ENCODE data around the gene C10orf105. TPM values are rescaled to one million over a fixed set of nuclear protein-coding genes. Genes with fewer than 3 reads are reported as not detected.

The C10orf105 gene
- total RNA-seq, 2 donors from 2014 or later: 0.14 TPM; not detected in 1

GRCh38 chr10:71750124-71750841 lies 30.7 kb upstream of the C10orf105 start:
- no peak for DNase-seq (ENCODE audit: low spot score)
- H3K36me3 ChIP-seq: peaks cover 22% of the 10 kb centered on the region
- no peak overlapping the region for H3K4me3 ChIP-seq
- no peaks in the 10 kb centered on the region for H3K9me3 ChIP-seq
- no peak overlapping the region for H3K27ac ChIP-seq
- no peak for ATAC-seq (ENCODE audit: insufficient number of reproducible peaks, low FRiP score, low read depth)
- TF ChIP-seq CTCF (IDR thresholded peaks at IDR 0.05): no peak
- peaks cover 21 to 25% of the 10 kb centered on the region in 2 donors for H3K4me1 ChIP-seq (ENCODE audit: control insufficient read depth in 1 of 2, low read depth in 2 of 2)
- H3K27me3 ChIP-seq (replicated peaks; ENCODE audit: insufficient read depth): no peaks in the 10 kb centered on the region

- Histone ChIP-seq H3K36me3 (peaks cover 22% of the 10 kb centered on the region), H3K27ac (peak overlapping the region in 1 of 2 donors; percentile 24), H3K4me1 (ENCODE audit: control insufficient read depth in 1 of 2, low read depth in 2 of 2) (peaks cover 21 to 25% of the 10 kb centered on the region in 2 donors), H3K9me3 (no peaks in the 10 kb centered on the region), H3K4me3 (no peak overlapping the region), H3K27me3 (replicated peaks; ENCODE audit: insufficient read depth) (no peaks in the 10 kb centered on the region)
- DNase-seq (ENCODE audit: low spot score) (no peak), ATAC-seq (ENCODE audit: insufficient number of reproducible peaks, low FRiP score, low read depth) (no peak)
- TF ChIP-seq CTCF (IDR thresholded peaks at IDR 0.05): no peak
These were observed 29.8 kb upstream of the C10orf105 start for GRCh38 chr10:71749396-71749795.

GRCh38 chr10:71748671-71749191 lies 29.2 kb upstream of the C10orf105 start:
- ATAC-seq (ENCODE audit: insufficient number of reproducible peaks, low FRiP score, low read depth) (no peak), DNase-seq (ENCODE audit: low spot score) (no peak)
- H3K9me3 ChIP-seq: no peaks in the 10 kb centered on the region
- no peaks in the 10 kb centered on the region for H3K27me3 ChIP-seq (replicated peaks; ENCODE audit: insufficient read depth)
- no peak overlapping the region for H3K4me3 ChIP-seq
- peaks cover 21 to 25% of the 10 kb centered on the region in 2 donors for H3K4me1 ChIP-seq (ENCODE audit: control insufficient read depth in 1 of 2, low read depth in 2 of 2)
- peaks cover 22% of the 10 kb centered on the region for H3K36me3 ChIP-seq
- no peak for TF ChIP-seq CTCF (IDR thresholded peaks at IDR 0.05)
- peak overlapping the region in 1 of 2 donors; percentile 52 for H3K27ac ChIP-seq

GRCh38 chr10:71747551-71748523 lies 28.3 kb upstream of the C10orf105 start:
- no peak overlapping the region for H3K4me3 ChIP-seq
- no peaks in the 10 kb centered on the region for H3K27me3 ChIP-seq (replicated peaks; ENCODE audit: insufficient read depth)
- ATAC-seq (ENCODE audit: insufficient number of reproducible peaks, low FRiP score, low read depth) (no peak), DNase-seq (ENCODE audit: low spot score) (no peak)
- H3K36me3 ChIP-seq: peaks cover 21% of the 10 kb centered on the region
- no peak for TF ChIP-seq CTCF (IDR thresholded peaks at IDR 0.05)
- peak overlapping the region in 1 of 2 donors; percentile 52 for H3K27ac ChIP-seq
- H3K4me1 ChIP-seq (ENCODE audit: control insufficient read depth in 1 of 2, low read depth in 2 of 2): peaks cover 21 to 25% of the 10 kb centered on the region in 2 donors
- no peaks in the 10 kb centered on the region for H3K9me3 ChIP-seq
